Skin epidermis (tissue), 12 donors: ENCODE measurements around the gene SLIT3.

Source experiments
- H3K27ac ChIP-seq, 21 experiments: fragments of 200-600 bp; sonication (generic) in 11 of 21; one replicate each; pipeline ENCODE4 v1.5.0; 2020; ENCODE audit warnings: mild to moderate bottlenecking in 3 of 21, inconsistent platforms in 2 of 21, moderate library complexity in 2 of 21
- H3K4me3 ChIP-seq, 7 experiments: fragments of 200-600 bp; sonication (generic) in 2 of 7; one replicate each; pipeline ENCODE4 v1.5.0; 2020; ENCODE audit warnings: inconsistent platforms in 2 of 7, mild to moderate bottlenecking in 2 of 7, moderate library complexity in 1 of 7

SLIT3 gene

DNA sequence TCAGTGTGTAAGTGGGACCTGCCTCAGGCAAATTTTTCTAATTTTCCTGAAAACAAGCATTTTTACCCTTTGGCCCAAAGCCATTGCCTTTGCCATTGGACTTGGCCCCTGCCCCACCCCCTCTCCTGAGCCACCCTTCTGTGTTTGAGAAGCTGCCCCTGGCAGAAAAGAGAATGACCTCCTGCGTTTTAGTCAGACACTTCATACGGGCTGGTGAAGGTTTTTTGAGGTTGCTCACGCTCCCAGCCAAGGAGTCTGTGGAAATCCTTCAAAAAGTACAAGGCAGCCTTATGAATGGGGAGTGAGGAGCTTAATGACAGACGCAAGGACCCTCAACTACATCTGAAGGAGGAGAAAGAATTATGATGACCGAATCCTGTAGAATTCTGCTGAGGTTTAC is 308.9 kb downstream of the SLIT3 start:
- Histone ChIP-seq H3K4me3 (no peak overlapping the region), H3K27ac (peak overlapping the region in 2 of 21 experiments; percentile 23 to 25)

DNA sequence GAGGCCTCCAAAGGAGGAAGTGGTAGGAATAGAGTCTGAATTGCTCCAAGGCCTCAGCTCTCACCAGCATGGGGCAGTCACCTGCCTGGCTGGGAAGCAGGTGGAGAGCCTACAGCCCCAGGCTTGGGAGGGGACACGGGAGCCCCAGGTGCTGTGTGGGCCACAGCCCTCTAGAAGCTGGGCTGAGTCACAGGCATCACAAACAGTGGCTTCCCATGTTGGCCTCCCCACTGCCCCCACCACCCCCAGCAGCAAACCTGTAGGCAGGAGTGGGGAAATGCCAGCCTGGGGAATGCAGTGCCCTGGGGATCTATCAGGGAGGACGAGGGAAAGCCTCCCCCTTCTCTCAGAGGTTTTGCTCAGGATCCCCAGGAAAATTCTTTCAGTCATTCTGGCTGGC is 309.6 kb downstream of the SLIT3 start:
- peak overlapping the region in 1 of 21 experiments; percentile 25 for H3K27ac ChIP-seq

DNA sequence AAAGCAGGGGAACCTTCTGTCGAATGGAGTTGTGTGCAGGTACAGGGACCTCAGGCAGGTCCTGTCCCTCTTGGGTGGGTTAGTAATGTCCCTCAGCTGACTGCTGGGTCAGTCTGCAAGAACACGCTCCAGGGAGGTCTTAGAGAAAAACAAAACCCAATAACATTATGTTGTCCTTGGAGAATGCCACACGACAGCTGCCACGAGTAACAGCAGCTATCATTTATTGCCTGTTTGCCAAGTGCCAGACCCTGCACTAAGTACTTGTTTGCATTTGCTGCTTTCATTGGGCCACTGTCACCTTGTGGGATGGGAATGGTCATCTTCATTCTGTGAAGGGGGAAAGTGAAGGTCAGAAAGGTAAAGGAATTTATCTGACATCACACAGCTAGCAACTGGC is 310.3 kb downstream of the SLIT3 start:
- no peak overlapping the region for H3K27ac ChIP-seq

More for the DNA sequence above, 309.6 kb downstream of the SLIT3 start:
- no peak overlapping the region for H3K4me3 ChIP-seq

DNA sequence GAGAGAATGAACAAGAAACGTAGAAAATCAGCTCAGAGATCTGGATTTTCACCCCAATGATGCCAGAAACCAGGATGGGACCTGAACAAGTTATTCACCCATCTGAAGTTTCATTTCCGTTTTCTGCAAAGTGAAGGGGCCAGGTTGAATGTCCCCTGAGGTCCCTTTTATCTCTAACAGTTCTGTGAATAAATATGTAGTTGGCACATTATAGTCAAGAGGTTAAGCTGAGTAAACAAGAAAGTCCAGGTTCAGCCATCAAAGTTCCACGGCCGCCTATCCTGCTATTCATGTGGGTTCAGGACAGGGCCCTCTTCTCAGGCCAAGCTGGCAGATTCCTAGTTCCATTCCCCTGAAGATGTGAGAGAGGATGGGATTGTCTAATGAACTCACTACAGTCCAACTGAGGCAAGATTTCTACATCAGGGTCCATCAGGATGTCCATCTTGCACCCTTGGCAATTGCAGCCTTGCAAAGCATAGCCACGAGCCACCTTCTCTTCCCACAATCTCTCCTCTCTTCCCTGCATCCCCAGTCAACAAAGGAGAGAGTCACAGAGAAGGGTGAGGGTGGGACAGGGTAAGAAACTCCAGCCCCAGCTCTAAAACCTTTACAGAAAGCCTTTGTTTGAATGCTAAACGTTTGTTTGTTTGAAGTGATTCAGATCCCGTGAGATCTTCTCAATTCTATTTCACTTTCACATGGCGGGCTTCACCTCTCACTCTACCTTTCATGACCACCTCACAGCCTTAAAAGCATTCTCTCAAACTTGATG is 311.0 kb downstream of the SLIT3 start:
- Histone ChIP-seq H3K4me3 (no peak overlapping the region), H3K27ac (no peak overlapping the region)

More for the DNA sequence above, 310.3 kb downstream of the SLIT3 start:
- no peak overlapping the region for H3K4me3 ChIP-seq

DNA sequence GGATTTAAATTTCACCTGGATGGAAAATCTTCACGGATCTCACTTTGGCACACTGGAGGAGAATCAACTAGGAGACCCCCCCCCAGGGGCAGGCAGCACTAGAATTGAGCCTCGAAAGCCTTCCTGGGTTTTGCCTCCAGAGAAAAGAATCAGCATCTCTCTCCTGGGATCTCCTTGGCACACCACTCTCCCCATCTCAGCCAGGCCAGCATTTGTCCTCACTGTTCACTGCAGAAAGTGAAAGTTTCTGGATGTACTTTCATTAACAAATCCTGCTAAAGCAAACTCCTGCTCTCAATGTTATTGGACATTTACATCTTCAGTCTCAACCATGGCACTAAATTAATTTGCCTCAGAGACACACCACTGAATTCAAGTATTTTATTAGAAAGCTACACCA is 312.2 kb downstream of the SLIT3 start:
- H3K27ac ChIP-seq, result no peak overlapping the region

DNA sequence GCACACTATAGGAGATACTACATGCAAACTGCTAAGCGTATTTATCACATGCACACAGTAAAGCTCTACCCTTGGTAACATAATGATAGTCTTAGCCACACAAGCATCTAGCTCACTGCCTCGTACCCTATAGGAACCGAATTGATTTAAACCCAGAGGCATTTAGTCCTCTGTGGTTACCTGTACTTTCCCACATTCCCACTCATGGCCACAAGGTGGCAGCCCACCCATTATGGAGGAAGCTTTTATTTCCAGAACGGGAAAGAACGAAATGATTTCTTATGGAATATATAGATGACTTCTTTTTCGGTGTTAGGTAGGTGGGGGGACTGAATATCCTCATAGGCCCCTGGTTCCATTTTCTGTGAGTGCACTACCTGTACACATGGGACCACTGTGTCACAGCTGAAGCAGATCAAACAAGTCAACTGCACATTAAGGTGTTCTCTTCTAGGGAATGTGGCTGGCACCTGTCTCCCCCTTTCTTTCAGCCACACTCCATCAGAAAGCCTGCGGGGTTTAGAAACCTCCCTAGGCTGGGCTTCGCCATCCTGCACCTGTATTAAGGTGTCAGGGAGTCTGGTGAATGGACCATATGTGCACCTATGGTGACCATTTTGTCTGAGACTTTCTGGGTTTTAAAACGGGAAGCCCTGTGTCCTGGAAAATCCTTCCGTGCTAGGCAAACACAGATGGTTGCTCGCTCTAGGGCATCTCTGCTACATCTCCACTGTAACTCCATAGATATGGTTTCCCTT is 313.2 kb downstream of the SLIT3 start:
- no peak overlapping the region for H3K4me3 ChIP-seq

More for the DNA sequence above, 312.2 kb downstream of the SLIT3 start:
- no peak overlapping the region for H3K4me3 ChIP-seq

DNA sequence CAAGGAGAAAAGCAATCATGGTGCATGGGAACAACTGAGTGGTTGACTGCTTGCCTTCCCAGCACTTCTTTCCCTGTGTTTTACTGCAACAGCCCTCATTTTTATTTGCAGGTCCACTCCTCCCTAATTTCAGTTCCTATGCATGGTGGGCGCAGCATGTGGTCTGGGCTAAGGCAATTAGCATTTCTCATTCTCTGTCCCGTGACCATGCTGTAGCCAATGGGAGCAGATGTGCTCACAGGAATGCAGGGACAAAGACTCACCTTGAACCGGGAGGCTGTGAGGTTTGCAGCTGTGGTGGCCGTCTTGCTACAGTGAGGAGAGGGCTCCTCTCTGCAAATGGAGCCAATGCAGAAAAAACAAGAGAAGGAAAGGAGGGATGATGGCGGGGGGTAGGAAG is 315.5 kb downstream of the SLIT3 start:
- no peak overlapping the region for H3K27ac ChIP-seq
- H3K4me3 ChIP-seq, result no peak overlapping the region

More for the DNA sequence above, 313.2 kb downstream of the SLIT3 start:
- H3K27ac ChIP-seq, result peak overlapping the region in 1 of 21 experiments; percentile 38

DNA sequence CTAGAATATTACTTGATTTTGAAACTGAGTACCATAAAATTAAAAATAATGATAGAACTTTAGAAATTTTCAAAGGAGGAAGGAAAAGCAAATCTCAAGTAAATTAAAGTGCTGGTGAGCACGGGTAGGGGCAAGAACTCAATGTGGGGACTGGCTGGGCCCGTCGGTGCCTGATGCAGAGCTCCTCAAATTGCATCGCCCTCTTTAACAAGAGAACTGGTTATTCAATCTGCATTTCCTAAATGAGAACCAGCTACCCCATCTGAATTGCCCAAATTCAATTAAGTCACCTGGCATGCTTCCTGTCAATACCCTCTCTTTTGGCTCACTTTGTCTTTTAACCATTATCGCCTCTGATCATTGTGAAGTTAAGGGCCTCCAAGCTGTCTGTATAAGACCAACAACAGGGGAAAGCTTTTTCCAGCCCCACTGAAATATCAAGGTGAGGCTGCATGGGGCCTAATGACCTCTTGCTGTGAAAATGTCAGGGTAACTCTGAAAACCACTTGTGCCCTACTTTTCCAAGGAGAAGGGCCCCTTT is 316.7 kb downstream of the SLIT3 start:
- Histone ChIP-seq H3K27ac (no peak overlapping the region), H3K4me3 (no peak overlapping the region)

DNA sequence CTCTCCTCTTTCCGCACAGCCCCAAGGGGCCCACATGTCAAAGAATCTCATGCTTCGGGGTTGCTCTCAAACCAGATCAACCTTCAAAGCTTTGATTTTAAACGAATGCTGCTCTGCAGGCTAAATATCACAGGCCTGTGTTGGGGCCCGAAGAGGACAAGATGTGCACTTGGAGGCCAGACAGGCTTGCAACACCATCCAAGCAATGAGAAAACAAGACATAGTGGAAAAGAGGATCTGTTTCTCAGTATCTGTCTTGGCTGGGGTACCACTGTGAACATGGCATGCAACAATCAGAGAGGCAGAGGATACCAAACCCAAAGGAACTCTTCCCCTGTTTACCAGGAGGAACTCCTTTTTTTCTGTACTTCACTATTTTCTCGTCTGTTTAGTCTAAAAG is 321.8 kb downstream of the SLIT3 start:
- Histone ChIP-seq H3K27ac (peak overlapping the region in 2 of 21 experiments; percentile 28 to 66), H3K4me3 (no peak overlapping the region)

DNA sequence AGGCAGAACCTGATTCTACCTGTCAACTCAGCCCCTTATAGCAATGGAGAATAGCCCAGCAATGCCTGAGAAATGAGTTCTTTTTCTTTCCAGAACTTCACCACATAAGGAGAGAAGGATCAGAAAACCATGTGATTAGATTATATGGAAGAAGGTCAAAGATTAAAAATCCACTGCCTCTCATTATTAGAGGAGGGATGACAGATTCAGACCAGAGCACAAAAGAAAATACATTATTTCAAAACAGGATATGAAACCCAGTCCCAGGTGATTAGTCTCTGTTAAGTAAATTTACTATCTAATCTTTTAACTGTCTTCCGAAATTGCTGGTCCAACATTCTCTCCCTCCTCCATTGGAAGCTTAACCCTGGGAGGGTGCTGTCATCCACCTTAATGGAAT is 322.4 kb downstream of the SLIT3 start:
- Histone ChIP-seq H3K27ac (peak overlapping the region in 2 of 21 experiments; percentile 28 to 66), H3K4me3 (no peak overlapping the region)

DNA sequence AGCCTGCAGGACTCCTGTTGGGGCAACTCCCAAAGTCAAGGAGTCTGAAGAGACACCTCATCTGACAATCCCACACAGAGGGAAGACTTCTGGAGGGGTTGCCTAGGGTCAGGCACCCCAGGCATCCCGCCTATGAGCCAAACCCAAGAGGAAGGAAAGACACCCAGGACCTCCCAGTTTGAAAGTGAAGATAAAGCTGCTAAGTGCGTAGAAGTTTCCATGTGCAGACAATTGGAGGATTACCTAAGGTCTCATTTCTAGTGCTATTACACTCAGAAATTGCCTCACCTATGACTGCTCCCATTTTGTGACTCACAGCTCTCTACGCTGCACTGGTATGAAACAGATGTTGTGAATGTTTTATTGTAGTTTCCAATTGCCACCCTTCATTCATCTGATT is 322.9 kb downstream of the SLIT3 start:
- Histone ChIP-seq H3K4me3 (no peak overlapping the region), H3K27ac (peak overlapping the region in 2 of 21 experiments; percentile 24 to 41)

DNA sequence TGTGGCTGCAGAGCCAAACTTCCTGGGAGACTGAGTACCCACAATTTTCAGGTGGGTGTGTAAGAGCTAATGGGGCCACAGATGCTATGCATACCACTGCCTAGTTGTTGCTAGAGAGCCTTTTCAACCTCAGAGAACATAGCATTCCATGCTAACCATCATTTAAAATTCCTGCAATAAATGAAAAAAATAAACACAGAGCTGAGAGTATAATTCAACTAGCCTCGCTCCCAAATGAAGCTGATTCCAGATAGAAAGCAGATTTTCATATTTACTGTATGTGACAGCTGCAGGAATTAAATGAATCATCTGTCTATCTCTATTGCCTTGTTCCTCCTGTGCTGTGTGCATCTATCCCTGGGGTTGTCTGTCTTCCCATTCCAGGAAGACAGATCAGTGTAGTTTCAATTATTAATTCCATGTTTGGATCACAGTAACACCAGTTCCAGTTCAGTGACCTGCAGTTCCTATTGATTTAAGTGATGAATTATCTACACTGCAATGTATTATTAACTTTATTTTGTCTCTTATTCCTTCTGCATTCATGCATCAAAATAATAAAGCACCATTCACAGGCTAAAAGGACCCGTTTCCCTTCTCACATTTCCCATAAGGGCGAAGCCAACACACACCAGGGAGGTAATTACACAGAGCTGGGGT is 324.5 kb downstream of the SLIT3 start:
- no peak overlapping the region for H3K27ac ChIP-seq
- no peak overlapping the region for H3K4me3 ChIP-seq

DNA sequence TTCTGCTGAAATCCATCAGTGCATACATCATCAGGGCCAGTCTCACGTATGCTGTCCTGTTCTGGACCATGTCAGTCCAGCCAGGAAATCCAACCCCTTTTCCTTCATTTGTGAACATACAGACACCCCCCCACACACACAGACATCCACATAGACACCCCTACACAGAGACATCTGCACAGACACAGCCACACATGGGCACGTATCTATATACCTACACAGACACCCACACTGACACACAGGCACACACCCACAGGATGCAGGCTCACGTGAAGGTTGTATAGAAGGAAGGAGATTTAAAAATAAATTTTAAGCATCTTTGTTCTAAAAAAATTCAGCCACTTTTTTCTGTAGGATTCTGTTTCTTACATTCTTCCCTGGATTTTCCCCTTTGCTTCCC is 325.6 kb downstream of the SLIT3 start:
- Histone ChIP-seq H3K27ac (no peak overlapping the region), H3K4me3 (no peak overlapping the region)

DNA sequence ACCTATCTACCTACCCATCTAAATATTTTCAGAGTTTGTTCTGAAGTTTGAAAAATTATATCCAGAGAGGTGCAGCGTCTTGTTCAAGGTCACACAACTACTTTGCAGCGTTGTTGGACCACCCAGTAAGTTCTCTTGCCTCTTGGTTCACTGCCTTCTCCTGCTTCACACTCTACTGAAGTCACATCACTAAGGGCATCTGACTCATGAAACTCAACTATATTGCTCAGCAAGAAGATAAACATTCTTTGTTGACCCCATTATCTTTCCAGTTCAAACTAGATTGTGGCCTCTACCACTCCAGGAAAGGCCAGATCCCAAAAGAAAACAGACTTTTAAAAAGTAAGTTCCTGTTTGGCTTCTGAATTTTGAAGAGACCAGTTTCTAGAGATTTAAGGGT is 326.9 kb downstream of the SLIT3 start:
- no peak overlapping the region for H3K4me3 ChIP-seq
- peak overlapping the region in 1 of 21 experiments; percentile 0 for H3K27ac ChIP-seq

DNA sequence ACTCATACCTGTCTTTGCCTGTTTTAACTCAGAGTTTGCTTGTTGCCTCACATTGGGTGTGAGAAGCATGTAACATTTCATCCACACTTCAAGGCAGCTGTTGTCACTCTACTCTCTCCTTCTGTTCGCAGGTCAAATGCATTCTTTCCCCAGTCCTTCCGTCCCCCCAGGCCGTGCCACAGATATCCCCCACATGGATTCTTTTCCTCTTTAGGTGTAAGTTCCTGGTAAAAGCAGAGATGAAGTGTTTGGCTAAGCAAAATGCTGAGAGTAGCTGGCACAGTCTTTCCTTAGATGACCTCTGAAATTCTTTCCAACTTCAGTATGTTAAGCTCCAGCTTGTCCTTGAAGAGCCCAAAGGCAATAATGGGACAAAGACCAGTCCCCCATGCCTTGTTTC is 328.2 kb downstream of the SLIT3 start:
- no peak overlapping the region for H3K27ac ChIP-seq
- H3K4me3 ChIP-seq, result no peak overlapping the region

DNA sequence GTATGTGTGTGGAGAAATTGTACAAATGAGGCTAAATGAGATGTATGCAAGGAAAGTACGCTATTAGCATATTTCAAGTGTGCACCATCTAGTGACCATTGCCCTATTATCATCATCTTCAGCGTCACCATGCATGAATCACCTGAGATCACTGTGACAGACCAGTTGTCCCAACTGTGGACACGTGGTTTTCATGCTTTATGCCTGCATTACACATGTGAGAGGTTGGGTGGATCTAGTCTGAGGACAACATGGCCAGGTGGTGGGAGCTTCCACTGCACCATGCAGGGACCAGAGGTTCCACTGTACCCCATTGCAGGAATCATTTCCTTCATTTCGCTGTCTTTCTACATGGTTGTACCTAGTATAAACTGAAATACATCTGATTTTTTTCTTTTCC is 329.8 kb downstream of the SLIT3 start:
- no peak overlapping the region for H3K4me3 ChIP-seq
- no peak overlapping the region for H3K27ac ChIP-seq

DNA sequence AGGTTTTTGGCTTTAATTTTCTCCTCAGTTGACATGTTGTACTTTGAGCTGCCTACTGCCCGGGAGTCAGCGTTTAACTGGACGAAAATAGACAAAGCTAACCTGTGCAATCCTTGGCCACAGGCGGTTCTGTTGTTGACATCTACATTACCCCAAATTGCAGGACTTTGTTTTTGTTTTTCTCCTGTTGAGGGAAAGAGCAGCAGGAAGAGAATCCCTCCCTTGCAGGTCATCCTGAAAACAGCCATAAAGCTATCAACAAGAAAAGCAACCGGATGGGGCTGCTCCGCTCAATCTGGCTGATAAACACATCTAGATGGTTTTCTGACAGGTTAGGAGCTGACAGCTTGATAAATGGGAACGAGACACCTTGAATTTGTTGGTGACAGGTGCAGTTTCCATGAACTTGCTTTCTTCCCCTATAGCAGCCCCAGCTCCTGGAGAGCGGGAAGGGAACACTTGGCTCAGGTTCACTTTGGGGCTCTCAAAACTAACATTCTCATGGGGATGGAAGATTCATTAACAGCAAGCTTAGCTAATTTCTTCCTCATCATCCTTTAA is 331.5 kb downstream of the SLIT3 start:
- H3K27ac ChIP-seq, result no peak overlapping the region
- no peak overlapping the region for H3K4me3 ChIP-seq

DNA sequence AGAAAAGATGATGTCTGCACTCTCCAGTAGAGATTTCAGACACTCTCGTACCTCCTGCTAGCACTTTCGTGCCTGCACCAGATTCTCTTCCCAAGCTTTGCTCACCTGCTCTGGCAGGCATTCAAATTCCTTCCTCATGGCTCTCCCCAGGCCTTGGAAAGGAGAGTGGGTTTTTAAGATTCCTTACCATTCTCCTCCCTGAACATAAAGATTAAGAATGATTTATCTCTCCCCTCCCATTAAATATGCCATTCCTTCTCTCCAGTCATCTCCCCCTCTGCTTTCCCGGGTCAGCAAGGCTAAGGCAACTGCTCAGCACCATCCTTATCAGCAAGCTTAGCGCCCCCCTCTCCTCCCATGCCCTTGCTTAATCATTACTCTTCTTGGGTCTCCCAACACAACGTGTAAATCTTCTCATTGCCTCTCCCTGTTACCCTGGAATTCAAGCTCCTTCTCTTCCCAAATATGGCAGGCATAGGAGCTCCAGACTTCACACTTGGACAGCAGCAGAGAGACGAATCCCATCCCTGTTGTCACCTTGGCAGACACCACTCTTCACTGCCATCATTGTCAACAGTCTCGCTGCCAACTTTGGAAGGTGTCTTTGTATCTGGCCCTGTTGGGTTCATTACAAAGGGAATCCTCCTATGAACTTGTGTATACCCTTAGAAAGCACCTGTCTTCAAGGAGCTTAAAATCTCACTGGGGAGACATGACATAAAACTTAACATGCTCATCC is 332.9 kb downstream of the SLIT3 start:
- Histone ChIP-seq H3K4me3 (no peak overlapping the region), H3K27ac (no peak overlapping the region)

DNA sequence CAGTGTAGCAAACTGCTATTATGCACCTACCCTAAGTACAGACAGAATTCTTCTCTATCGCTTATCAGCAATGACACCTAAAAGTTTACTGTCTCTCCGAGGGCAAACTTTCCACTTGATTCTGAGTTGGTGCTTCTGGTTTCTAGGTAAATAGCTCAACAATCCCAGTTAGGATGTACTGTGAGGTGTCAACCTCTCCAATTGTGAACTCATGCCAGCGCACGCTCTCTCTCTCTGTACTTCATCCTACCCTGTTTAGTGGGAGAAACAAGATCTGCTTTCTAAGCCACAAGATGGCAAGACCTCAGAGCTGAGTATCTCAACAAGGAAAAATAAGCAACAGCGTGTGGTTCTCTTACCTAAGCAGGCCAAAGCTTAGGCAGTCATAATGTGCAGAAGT is 335.3 kb downstream of the SLIT3 start:
- Histone ChIP-seq H3K27ac (no peak overlapping the region), H3K4me3 (no peak overlapping the region)
